GM23338 (cell line): ENCODE data around the gene EXOSC5. TPM values are rescaled to one million over a fixed set of nuclear protein-coding genes. Genes with fewer than 3 reads are reported as not detected.

Experiments
- ATAC-seq: fragments of 200-7000 bp; cut with Tn5 transposase; 3 replicates; pipeline ENCODE4 v1.9.1; 2020
- DNase-seq: peaks from one replicate; pipeline ENCODE4 v3.0.0-alpha.2; 2015; ENCODE audit warnings: low spot score
- H2AFZ ChIP-seq: fragments of 200-600 bp; sonication (generic); 2 replicates; pipeline ENCODE4 v1.8.0; 2016; ENCODE audit warnings: antibody characterized with exemption, mild to moderate bottlenecking, moderate library complexity
- H3F3A ChIP-seq: fragments of 200-600 bp; sonication (generic); replicated peaks from 2 replicates; pipeline ENCODE4 v1.8.0; 2017; ENCODE audit warnings: antibody characterized with exemption, mixed run types, low read depth
- H3K27ac ChIP-seq: fragments of 200-600 bp; sonication (generic); 2 replicates; pipeline ENCODE4 v1.6.1; 2016; ENCODE audit warnings: low read depth
- H3K27me3 ChIP-seq: fragments of 200-600 bp; sonication (generic); 2 replicates; pipeline ENCODE4 v1.8.0; 2016; ENCODE audit warnings: mild to moderate bottlenecking, mixed run types, moderate library complexity; ENCODE audit not compliant: insufficient read depth
- H3K36me3 ChIP-seq: fragments of 200-600 bp; sonication (generic); 2 replicates; pipeline ENCODE4 v1.8.0; 2016; ENCODE audit warnings: mild to moderate bottlenecking; ENCODE audit not compliant: insufficient read depth
- H3K4me1 ChIP-seq: fragments of 200-600 bp; sonication (generic); 2 replicates; pipeline ENCODE4 v1.8.0; 2016; ENCODE audit warnings: mild to moderate bottlenecking, moderate library complexity; ENCODE audit not compliant: insufficient read depth
- H3K4me2 ChIP-seq: fragments of 200-600 bp; sonication (generic); 2 replicates; pipeline ENCODE4 v1.7.1; 2017; ENCODE audit warnings: mixed run types
- H3K4me3 ChIP-seq: fragments of 200-600 bp; sonication (generic); 2 replicates; pipeline ENCODE4 v1.6.1; 2016; ENCODE audit warnings: mixed run types
- H3K79me2 ChIP-seq: fragments of 200-600 bp; sonication (generic); replicated peaks from 2 replicates; pipeline ENCODE4 v1.8.0; 2017; ENCODE audit warnings: mild to moderate bottlenecking; ENCODE audit not compliant: insufficient read depth
- H3K9me2 ChIP-seq: fragments of 200-600 bp; sonication (generic); 2 replicates; pipeline ENCODE4 v1.8.0; 2017; ENCODE audit not compliant: insufficient read depth
- H4K20me1 ChIP-seq: fragments of 200-600 bp; sonication (generic); replicated peaks from 2 replicates; pipeline ENCODE4 v1.8.0; 2017; ENCODE audit warnings: mild to moderate bottlenecking; ENCODE audit not compliant: insufficient read depth
- H3K27ac Mint-ChIP-seq: 2 replicates; pipeline ENCODE4 v1.8.0; 2020; ENCODE audit warnings: inconsistent platforms, mild to moderate bottlenecking, moderate library complexity, mixed read lengths
- H3K27me3 Mint-ChIP-seq: 3 replicates; pipeline ENCODE4 v1.8.0; 2022; ENCODE audit warnings: low read depth, mild to moderate bottlenecking, moderate library complexity, mixed read lengths, inconsistent platforms; ENCODE audit not compliant: insufficient read depth, poor library complexity
- H3K36me3 Mint-ChIP-seq: 3 replicates; pipeline ENCODE4 v1.8.0; 2021; ENCODE audit warnings: low read depth, mild to moderate bottlenecking, inconsistent platforms, moderate library complexity, mixed read lengths
- H3K4me1 Mint-ChIP-seq: 3 replicates; pipeline ENCODE4 v1.8.0; 2020; ENCODE audit warnings: mild to moderate bottlenecking, inconsistent platforms, mixed read lengths
- H3K4me3 Mint-ChIP-seq: 3 replicates; pipeline ENCODE4 v1.8.0; 2021; ENCODE audit warnings: moderate library complexity, mild to moderate bottlenecking, inconsistent platforms, mixed read lengths
- H3K9me3 Mint-ChIP-seq: 3 replicates; pipeline ENCODE4 v1.8.0; 2020; ENCODE audit warnings: moderate library complexity, mild to moderate bottlenecking, inconsistent platforms, mixed read lengths
- CREB1 ChIP-seq: fragments of 250-450 bp; sonication (Bioruptor Pico); IDR thresholded peaks from 2 replicates; pipeline ENCODE4 v1.5.0; 2020; ENCODE audit warnings: low read depth, mild to moderate bottlenecking, moderate library complexity
- EZH2phosphoT487 ChIP-seq: fragments of 200-600 bp; sonication (generic); IDR thresholded peaks from one replicate; pipeline ENCODE4 v1.8.1; 2018; ENCODE audit warnings: antibody characterized with exemption; ENCODE audit not compliant: unreplicated experiment
- polyA plus RNA-seq: library from polyadenylated mRNA; unstranded; fragments of >200 nt; fragmentation: Nextera tagmentation; extraction: Ambion mirVana; gene quantifications from 2 replicates; pipeline ENCODE4 v1.2.1, GENCODE V29; 2016
- total RNA-seq: library from RNA; depleted of rRNA; stranded (reverse); fragments of >200 nt; shearing (Covaris generic); gene quantifications from 2 replicates; pipeline ENCODE4 v1.2.3, GENCODE V29; 2014
- TF ChIP-seq, protein P1 (sequence below): fragments of 250-450 bp; sonication (Bioruptor Pico); IDR thresholded peaks from 2 replicates; pipeline ENCODE4 v1.5.0; 2020; ENCODE audit warnings: mild to moderate bottlenecking, moderate library complexity

EXOSC5 gene
- total and polyA plus RNA-seq, 2 experiments from 2014 or later = 65.1 to 125 TPM

DNA sequence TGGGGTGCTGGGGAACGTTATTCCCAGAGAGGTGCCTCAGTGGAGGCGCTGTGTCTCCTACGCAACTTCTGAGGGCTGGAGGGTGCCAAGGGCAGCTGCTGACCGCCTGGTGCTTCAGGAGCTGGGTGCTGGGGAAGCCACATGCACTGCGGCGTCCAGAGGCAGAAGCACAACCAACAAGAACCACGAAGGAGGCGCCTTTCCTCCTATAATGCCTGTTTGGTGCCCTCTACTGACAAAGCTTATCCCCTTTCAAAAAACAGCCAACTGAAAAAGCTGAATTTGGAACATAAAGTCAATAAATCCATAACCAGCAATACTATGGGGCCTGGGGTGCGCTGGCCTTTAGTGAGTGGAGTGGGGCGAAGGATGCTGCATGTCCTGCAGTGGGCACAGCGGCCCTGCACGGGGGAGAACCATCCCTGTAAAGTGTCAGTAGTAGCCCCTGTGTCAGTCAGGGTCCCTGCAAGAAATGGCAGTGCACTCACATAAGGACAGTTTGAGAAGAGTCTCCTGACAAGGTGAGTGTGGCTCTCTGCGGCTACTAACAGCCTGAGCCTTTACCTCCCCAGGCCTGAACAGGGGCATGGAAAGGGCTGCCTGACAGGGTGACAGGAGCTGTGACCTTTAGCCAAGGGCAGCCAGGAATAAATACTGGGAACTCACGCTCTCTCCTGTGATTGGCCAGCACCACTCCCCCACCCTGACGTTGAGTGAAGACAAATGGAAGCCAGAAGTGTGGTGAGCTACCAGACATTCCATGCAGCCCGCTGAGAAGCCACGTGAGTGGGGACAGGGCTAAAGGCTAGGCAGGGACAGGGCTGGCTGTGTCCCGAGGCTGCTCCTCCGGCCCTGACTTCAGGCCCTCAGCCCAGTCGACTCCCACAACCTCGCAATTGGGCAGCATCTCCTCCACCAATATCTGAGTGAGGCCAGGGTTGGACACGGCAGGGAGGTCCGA is 34.5 kb upstream of the EXOSC5 start (continued):
- TF ChIP-seq, protein P1, sequence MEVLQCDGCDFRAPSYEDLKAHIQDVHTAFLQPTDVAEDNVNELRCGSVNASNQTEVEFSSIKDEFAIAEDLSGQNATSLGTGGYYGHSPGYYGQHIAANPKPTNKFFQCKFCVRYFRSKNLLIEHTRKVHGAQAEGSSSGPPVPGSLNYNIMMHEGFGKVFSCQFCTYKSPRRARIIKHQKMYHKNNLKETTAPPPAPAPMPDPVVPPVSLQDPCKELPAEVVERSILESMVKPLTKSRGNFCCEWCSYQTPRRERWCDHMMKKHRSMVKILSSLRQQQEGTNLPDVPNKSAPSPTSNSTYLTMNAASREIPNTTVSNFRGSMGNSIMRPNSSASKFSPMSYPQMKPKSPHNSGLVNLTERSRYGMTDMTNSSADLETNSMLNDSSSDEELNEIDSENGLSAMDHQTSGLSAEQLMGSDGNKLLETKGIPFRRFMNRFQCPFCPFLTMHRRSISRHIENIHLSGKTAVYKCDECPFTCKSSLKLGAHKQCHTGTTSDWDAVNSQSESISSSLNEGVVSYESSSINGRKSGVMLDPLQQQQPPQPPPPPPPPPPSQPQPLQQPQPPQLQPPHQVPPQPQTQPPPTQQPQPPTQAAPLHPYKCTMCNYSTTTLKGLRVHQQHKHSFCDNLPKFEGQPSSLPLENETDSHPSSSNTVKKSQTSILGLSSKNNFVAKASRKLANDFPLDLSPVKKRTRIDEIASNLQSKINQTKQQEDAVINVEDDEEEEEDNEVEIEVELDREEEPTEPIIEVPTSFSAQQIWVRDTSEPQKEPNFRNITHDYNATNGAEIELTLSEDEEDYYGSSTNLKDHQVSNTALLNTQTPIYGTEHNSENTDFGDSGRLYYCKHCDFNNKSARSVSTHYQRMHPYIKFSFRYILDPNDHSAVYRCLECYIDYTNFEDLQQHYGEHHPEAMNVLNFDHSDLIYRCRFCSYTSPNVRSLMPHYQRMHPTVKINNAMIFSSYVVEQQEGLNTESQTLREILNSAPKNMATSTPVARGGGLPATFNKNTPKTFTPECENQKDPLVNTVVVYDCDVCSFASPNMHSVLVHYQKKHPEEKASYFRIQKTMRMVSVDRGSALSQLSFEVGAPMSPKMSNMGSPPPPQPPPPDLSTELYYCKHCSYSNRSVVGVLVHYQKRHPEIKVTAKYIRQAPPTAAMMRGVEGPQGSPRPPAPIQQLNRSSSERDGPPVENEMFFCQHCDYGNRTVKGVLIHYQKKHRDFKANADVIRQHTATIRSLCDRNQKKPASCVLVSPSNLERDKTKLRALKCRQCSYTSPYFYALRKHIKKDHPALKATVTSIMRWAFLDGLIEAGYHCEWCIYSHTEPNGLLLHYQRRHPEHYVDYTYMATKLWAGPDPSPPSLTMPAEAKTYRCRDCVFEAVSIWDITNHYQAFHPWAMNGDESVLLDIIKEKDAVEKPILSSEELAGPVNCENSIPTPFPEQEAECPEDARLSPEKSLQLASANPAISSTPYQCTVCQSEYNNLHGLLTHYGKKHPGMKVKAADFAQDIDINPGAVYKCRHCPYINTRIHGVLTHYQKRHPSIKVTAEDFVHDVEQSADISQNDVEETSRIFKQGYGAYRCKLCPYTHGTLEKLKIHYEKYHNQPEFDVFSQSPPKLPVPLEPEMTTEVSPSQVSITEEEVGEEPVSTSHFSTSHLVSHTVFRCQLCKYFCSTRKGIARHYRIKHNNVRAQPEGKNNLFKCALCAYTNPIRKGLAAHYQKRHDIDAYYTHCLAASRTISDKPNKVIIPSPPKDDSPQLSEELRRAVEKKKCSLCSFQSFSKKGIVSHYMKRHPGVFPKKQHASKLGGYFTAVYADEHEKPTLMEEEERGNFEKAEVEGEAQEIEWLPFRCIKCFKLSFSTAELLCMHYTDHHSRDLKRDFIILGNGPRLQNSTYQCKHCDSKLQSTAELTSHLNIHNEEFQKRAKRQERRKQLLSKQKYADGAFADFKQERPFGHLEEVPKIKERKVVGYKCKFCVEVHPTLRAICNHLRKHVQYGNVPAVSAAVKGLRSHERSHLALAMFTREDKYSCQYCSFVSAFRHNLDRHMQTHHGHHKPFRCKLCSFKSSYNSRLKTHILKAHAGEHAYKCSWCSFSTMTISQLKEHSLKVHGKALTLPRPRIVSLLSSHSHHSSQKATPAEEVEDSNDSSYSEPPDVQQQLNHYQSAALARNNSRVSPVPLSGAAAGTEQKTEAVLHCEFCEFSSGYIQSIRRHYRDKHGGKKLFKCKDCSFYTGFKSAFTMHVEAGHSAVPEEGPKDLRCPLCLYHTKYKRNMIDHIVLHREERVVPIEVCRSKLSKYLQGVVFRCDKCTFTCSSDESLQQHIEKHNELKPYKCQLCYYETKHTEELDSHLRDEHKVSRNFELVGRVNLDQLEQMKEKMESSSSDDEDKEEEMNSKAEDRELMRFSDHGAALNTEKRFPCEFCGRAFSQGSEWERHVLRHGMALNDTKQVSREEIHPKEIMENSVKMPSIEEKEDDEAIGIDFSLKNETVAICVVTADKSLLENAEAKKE (CRISPR knock-in tag) = no peak

DNA sequence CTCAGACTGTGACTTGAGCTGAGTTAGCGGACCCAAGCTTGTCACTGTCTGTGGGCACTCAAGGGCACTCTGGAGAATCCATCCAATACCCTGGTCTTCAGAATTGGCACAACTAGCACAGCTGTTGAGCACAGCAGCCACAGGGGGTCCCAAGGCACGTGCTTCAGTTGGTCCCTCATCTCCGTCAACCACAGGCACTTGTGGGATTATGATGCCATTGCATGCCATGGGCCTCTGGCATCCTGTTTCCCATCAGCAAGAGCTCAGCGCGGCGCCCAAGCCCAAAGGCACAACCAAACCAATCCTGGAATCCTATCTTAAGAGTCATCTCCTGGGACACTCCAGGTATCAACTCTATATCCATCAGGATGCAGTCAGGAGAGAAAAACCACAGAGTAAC is 33.8 kb upstream of the EXOSC5 start:
- Histone ChIP-seq H3K27me3 (no peaks in the 10 kb centered on the region), H3K4me3 (no peak overlapping the region), H3K4me2 (no peak overlapping the region), H3K27ac (no peak overlapping the region), H2AFZ (no peak overlapping the region), H3K4me1 (peaks cover 12% of the 10 kb centered on the region), H4K20me1 (no peaks in the 10 kb centered on the region; the same call in 1 of the 2 replicates), H3F3A (0 out of 2 replicates have a peak, but pooled peaks cover 10% of the 10 kb centered on the region), H3K9me2 (no peaks in the 10 kb centered on the region), H3K79me2 (no peaks in the 10 kb centered on the region), H3K36me3 (no peaks in the 10 kb centered on the region)
- no peaks in the 10 kb centered on the region; the same call in 2 of the 3 replicates for H3K9me3 Mint-ChIP-seq
- H3K36me3 Mint-ChIP-seq = peaks cover 28% of the 10 kb centered on the region
- H3K27me3 Mint-ChIP-seq = peaks cover 15% of the 10 kb centered on the region
- peaks cover 18% of the 10 kb centered on the region for H3K4me1 Mint-ChIP-seq
- H3K4me3 Mint-ChIP-seq = no peak overlapping the region
- no peak for ATAC-seq
- DNase-seq = no peak
- no peak overlapping the region for H3K27ac Mint-ChIP-seq
- TF ChIP-seq, protein P1 (CRISPR knock-in tag) = no peak
- TF ChIP-seq EZH2phosphoT487 (no peak), CREB1 (CRISPR knock-in tag) (no peak)
